CD4-positive, alpha-beta T cell treated with Interleukin-4 for 1 hour (primary cell): ENCODE measurements around the gene NDST3.
"Not testable (repeated sequence)": the region's sequence is repeated elsewhere in the genome, so short reads cannot be mapped to it uniquely, and the experiment has no call there.

Source experiments
- DNase-seq, 2 donors: peaks; one replicate each; pipeline ENCODE4 v3.0.0-alpha.2; 2020 to 2022

NDST3 gene

GRCh38 chr4:118190903-118191302 lies 156.6 kb downstream of the NDST3 start:
- no peak for DNase-seq

GRCh38 chr4:118193421-118193820 lies 159.1 kb downstream of the NDST3 start:
- DNase-seq: no peak

- DNase-seq: no peak
Measured at GRCh38 chr4:118206627-118207026, 172.3 kb downstream of the NDST3 start.

- DNase-seq: no peak
Measured at GRCh38 chr4:118213101-118213500, 178.8 kb downstream of the NDST3 start.

- DNase-seq: no peak
Measured at GRCh38 chr4:118215826-118216225, 181.5 kb downstream of the NDST3 start.

GRCh38 chr4:118221227-118221800 lies 187.0 kb downstream of the NDST3 start:
- no peak for DNase-seq

DNA sequence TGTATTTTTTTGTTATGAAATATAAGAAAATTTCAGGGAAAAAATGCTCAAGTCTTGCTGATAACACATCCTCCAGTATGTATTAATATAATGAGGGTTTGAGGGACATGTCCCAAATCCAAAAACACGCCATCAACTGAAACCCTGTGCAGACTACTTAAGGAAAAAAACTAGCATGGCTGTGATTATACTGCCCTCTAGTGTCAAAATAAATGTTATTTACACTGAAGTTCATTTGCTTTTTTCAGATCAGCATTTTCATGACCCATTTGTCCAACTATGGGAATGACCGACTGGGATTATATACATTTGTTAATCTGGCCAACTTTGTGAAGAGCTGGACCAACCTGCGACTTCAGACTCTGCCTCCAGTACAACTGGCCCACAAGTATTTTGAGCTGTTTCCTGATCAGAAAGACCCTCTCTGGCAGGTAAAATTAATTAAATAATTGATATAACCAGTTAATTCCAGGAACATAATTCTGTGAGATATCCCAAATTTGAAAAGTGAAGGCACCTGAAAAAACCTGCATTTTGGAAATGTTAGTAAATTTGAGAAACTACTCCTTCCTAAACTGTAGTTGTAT lies 190.1 kb downstream of the NDST3 start:
- peak in 1 of 2 donors; percentile 31 for DNase-seq

GRCh38 chr4:118225511-118225910 lies 191.2 kb downstream of the NDST3 start:
- no peak for DNase-seq

- no peak for DNase-seq
Measured at GRCh38 chr4:118226311-118227010, 192.2 kb downstream of the NDST3 start.

DNA sequence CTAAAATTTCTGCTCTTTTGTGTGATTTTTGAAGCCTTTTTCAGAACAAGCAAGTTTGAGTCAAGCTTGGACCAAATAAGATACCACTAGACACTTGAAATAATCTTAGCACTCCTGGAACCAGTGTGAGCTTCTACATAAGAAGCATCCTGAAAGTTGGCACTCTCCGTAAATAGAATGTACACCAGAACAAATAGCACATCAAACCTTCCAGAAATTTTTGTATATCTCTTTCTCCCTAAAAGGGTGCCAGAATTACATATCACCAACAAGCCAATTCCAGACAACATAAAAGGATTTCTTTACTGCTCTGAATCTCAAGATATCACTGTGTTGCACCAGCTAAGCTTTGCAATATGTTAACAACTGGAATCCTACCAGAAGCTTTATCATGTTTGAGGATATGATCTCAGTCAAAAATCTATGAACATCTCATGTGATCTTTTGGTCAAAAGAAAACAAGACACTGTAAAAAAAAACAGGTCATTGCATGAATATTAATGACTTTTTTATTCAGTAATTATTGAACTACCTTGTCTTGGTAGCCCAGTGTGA lies 201.4 kb downstream of the NDST3 start:
- DNase-seq: no peak

DNA sequence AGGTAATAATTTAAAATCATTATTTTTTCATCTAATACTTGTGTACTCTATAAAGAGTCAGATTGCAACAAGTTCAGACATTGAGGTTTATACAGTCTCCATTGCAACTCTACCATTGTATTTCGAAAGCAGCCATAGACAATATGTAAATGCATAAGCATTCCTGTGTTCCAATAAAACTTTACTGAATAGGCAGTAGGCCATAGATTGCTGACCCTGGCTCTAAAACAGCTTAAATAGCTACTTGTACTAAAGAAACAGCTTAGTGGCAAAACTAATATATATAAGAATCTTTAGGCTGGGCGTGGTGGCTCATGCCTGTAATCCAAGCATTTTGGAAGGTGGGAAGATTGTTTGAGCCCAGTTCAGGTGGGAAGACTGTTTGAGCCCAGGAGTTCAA lies 203.2 kb downstream of the NDST3 start:
- DNase-seq: no peak

GRCh38 chr4:118249890-118250289 lies 215.6 kb downstream of the NDST3 start:
- no peak for DNase-seq

GRCh38 chr4:118254368-118254767 lies 220.1 kb downstream of the NDST3 start:
- DNase-seq: no peak

- no peak for DNase-seq
Measured at GRCh38 chr4:118259111-118259510, 224.8 kb downstream of the NDST3 start.

- no peak for DNase-seq
Measured at GRCh38 chr4:118260309-118260708, 226.0 kb downstream of the NDST3 start.

GRCh38 chr4:118264096-118264495 lies 229.8 kb downstream of the NDST3 start:
- DNase-seq: no peak

DNA sequence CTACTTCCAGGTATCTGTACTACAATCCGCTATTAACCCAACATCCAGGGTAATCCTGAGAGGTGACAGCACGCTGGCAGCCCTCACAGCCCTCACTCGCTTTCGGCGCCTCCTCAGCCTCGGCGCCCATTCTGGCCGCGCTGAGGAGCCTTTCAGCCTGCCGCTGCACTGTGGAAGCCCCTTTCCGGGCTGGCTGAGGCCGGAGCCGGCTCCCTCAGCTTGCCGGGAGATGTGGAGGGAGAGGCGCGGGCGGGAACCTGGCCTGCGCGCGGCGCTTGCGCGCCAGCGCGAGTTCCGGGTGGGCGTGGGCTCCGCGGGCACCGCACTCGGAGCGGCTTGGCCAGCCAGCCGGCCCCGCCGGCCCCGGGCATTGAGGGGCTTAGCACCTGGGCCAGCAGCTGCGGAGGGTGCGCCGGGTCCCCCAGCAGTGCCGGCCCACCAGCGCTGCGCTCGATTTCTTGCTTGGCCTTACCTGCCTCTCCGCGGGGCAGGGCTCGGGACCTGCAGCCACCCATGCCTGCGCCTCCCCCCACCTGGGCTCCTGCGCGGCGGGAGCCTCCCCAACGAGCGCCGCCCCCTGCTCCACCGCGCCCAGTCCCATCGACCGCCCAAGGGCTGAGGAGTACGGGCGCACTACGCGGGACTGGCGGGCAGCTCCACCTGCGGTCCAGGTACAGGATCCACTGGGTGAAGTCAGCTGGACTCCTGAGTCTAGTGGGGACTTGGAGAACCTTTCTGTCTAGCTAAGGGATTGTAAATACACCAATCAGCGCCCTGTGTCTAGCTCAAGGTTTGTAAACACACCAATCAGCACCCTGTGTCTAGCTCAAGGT lies 231.2 kb downstream of the NDST3 start:
- no peak for DNase-seq

DNA sequence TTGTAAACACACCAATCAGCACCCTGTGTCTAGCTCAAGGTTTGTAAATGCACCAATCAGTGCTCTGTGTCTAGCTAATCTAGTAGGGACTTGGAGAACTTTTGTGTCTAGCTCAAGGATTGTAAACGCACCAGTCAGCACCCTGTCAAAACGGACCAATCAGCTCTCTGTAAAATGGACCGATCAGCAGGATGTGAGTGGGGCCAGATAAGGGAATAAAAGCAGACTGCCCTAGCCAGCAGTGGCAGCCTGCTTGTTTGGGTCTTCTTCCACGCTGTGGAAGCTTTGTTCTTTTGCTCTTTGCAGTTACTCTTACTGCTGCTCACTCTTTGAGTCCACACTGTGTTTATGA lies 231.8 kb downstream of the NDST3 start:
- DNase-seq: not testable (repeated sequence)

- no peak for DNase-seq
Measured at GRCh38 chr4:118268780-118269179, 234.5 kb downstream of the NDST3 start.

- DNase-seq: peak in 1 of 2 donors; percentile 62
Measured at GRCh38 chr4:118270492-118270891, 236.2 kb downstream of the NDST3 start.

DNA sequence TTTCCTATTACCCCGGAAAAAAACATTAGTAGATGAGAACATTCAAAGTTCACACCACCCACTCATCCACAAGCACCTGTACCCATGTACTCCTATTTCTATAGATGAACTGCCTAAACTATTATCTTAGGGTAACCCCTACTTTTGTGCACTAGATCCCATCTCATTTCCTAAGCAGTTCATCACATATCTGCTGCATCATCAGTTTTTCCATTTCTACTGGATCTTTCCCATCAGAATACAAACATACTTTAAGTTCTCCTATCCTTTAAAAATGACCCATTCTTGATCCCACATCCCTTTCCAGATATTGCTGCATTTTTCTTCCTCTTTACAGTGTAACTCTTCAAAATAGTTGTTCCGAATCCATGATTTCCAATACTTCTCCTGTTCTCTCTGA lies 237.5 kb downstream of the NDST3 start:
- no peak for DNase-seq

DNA sequence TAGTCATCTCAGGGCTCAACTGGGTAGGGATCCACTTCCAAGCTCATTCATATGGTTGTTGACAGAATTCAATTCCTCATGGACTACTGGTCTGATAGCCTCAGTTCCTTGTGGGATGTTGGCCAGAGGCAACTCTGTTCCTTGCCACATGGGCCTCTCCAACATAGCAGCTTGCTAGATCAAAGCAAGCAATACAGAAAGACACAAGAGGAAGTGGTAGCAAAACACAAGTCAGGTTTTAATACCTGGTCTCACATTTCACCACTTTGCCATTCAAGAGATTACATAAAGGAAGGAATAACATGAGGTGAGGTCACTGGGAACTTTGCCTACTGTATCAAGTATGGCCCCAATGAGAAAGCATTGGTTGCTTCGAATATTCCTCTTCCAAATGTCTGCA lies 239.4 kb downstream of the NDST3 start:
- no peak for DNase-seq

DNA sequence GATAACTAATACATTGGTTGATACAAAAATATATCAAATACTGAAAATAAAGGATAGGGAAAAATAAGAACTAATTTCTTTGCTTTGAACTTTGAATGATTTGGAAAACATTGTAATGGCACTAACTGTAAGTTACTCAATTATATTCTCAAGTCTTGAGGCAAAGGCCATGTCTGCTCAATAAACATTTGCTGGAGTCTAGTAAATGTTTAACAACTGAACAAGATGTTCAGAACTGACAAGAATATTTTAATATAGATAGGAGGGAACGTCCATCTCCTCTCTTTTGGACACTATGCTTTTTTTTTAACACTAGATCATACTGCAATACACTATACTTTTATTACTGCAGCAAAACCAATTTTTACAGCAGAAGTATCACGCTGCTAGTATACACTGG lies 242.3 kb downstream of the NDST3 start:
- DNase-seq: no peak
